HG02623 (cell line): ENCODE measurements around the gene CHD3.

Experiments used
- ATAC-seq: cut with Tn5 transposase; IDR thresholded peaks from one replicate; pipeline ENCODE4 v1.9.1; 2021; ENCODE audit warnings: moderate library complexity; ENCODE audit not compliant: unreplicated experiment

Gene CHD3

GRCh38 chr17:7893187-7893880 is 4.7 kb downstream of the CHD3 start:
- ATAC-seq = no peak

- no peak for ATAC-seq
These were observed 5.6 kb downstream of the CHD3 start for GRCh38 chr17:7894226-7894625.

GRCh38 chr17:7894866-7895265 is 6.3 kb downstream of the CHD3 start:
- no peak for ATAC-seq

- ATAC-seq = no peak
These were observed 8.5 kb downstream of the CHD3 start for GRCh38 chr17:7897090-7897489.

- ATAC-seq = no peak
These were observed 9.2 kb downstream of the CHD3 start for GRCh38 chr17:7897773-7898172.

GRCh38 chr17:7903154-7904103 is 14.8 kb downstream of the CHD3 start:
- ATAC-seq = no peak

- no peak for ATAC-seq
These were observed 20.5 kb downstream of the CHD3 start for GRCh38 chr17:7909089-7909488.

GRCh38 chr17:7910281-7910680 is 21.7 kb downstream of the CHD3 start:
- no peak for ATAC-seq

GRCh38 chr17:7910711-7911110 is 22.1 kb downstream of the CHD3 start:
- no peak for ATAC-seq

GRCh38 chr17:7911116-7911515 is 22.5 kb downstream of the CHD3 start:
- ATAC-seq = no peak

GRCh38 chr17:7912927-7913524 is 24.4 kb downstream of the CHD3 start:
- ATAC-seq = no peak

- ATAC-seq = peak; percentile 8
These were observed 26.6 kb downstream of the CHD3 start for GRCh38 chr17:7915179-7915610.

GRCh38 chr17:7915611-7916384 is 27.2 kb downstream of the CHD3 start, which contains the start of gene RNF227:
TSS of gene RNF227 (minus strand) at chr17:7916289. CDS start at chr17:7916195, 94 bp downstream.
- peak; percentile 71 for ATAC-seq

- no peak for ATAC-seq
These were observed 27.7 kb downstream of the CHD3 start for GRCh38 chr17:7916385-7916682.

- ATAC-seq = no peak
These were observed 28.2 kb downstream of the CHD3 start for GRCh38 chr17:7916808-7917207.

GRCh38 chr17:7922269-7922844 is 33.8 kb downstream of the CHD3 start:
- ATAC-seq = no peak

GRCh38 chr17:7922845-7923628 is 34.4 kb downstream of the CHD3 start:
- no peak for ATAC-seq

- ATAC-seq = no peak
These were observed 39.0 kb downstream of the CHD3 start for GRCh38 chr17:7927596-7927995.

GRCh38 chr17:7929158-7930023 is 40.8 kb downstream of the CHD3 start, which contains the start of gene KCNAB3:
TSS of gene KCNAB3 (minus strand) at chr17:7929856. CDS start at chr17:7929435, 421 bp downstream.
- no peak for ATAC-seq
